Adrenal gland (tissue), 5 donors: ENCODE data around the gene NNT.

Source experiments
- POLR2A ChIP-seq, 2 donors: fragments of 450-650 bp; IDR thresholded peaks; one replicate each; pipeline ENCODE4 v1.6.1; 2017; ENCODE audit warnings: antibody characterized with exemption in 2 of 2, mild to moderate bottlenecking in 2 of 2, moderate library complexity in 1 of 2
- TF ChIP-seq, protein P1 (sequence below), 6 experiments: fragments of 450-650 bp in 4 of 6; fragments of 200-600 bp in 2 of 6; sonication (generic) in 1 of 6; IDR thresholded peaks; 1 replicate in 5 of 6; 2 replicates in 1 of 6; pipeline versions ENCODE4 v1.5.1 to v1.8.0; 2016 to 2021; ENCODE audit warnings: antibody characterized with exemption in 6 of 6, mild to moderate bottlenecking in 2 of 6, moderate library complexity in 1 of 6
- donor health status: DM: no; HTN: no; CAD: no.

DNA sequence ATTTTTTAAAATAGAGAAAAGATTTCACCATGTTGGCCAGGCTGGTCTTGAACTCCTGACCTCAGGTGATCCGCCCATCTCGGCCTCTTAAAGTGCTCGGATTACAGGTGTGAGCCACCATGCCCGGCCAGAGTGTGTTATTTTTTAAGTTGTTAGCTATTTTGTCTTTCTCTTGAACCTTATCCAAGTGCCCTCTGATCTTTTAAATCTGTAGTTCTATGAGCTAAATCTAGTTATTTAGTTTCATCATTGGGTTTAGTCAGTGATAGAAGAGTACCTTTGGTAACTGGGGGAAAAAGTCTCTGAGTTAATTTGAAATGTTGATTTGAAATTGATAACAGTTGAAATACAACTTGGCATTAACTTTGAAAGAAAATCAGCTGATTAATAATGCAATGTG is 88.3 kb downstream of the NNT start:
- TF ChIP-seq, protein P1, sequence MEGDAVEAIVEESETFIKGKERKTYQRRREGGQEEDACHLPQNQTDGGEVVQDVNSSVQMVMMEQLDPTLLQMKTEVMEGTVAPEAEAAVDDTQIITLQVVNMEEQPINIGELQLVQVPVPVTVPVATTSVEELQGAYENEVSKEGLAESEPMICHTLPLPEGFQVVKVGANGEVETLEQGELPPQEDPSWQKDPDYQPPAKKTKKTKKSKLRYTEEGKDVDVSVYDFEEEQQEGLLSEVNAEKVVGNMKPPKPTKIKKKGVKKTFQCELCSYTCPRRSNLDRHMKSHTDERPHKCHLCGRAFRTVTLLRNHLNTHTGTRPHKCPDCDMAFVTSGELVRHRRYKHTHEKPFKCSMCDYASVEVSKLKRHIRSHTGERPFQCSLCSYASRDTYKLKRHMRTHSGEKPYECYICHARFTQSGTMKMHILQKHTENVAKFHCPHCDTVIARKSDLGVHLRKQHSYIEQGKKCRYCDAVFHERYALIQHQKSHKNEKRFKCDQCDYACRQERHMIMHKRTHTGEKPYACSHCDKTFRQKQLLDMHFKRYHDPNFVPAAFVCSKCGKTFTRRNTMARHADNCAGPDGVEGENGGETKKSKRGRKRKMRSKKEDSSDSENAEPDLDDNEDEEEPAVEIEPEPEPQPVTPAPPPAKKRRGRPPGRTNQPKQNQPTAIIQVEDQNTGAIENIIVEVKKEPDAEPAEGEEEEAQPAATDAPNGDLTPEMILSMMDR (IDR thresholded peaks at IDR 0.05) = no peak
- no peak for TF ChIP-seq POLR2A (IDR thresholded peaks at IDR 0.05)
